K562 (cell line): ENCODE measurements around the gene HOXB8. TPM values are rescaled to one million over a fixed set of nuclear protein-coding genes. Genes with fewer than 3 reads are reported as not detected.

Source experiments
- CXXC5 ChIP-seq: fragments of 250-450 bp; sonication (Bioruptor Pico); IDR thresholded peaks from 2 replicates; pipeline ENCODE4 v1.8.0; 2022; ENCODE audit warnings: inconsistent platforms, mild to moderate bottlenecking, moderate library complexity
- E2F6 ChIP-seq, 2 experiments: IDR thresholded peaks; 2 replicates each; pipeline ENCODE4 v1.6.1; 2011; ENCODE audit warnings: borderline replicate concordance in 1 of 2, control low read depth in 1 of 2, low read depth in 1 of 2, low read length in 1 of 2, mild to moderate bottlenecking in 1 of 2, mixed read lengths in 1 of 2, moderate library complexity in 1 of 2; ENCODE audit not compliant: insufficient read depth in 1 of 2, insufficient read length in 1 of 2, poor library complexity in 1 of 2, severe bottlenecking in 1 of 2; ENCODE audit errors: extremely low read depth in 1 of 2
- GATA2 ChIP-seq: sonication (generic); formaldehyde crosslinking; IDR thresholded peaks from 2 replicates; pipeline ENCODE4 v1.4.0; 2020; ENCODE audit warnings: mild to moderate bottlenecking, missing genetic modification reagents
- NCOR1 ChIP-seq: fragments of 450-650 bp; IDR thresholded peaks from 2 replicates; pipeline ENCODE4 v1.6.1; 2016; ENCODE audit warnings: mild to moderate bottlenecking, moderate library complexity
- PKNOX1 ChIP-seq: fragments of 450-650 bp; IDR thresholded peaks from 2 replicates; pipeline ENCODE4 v1.6.1; 2016
- TGIF2 ChIP-seq: sonication (generic); formaldehyde crosslinking; IDR thresholded peaks from 2 replicates; pipeline ENCODE4 v1.8.1; 2022; ENCODE audit warnings: mild to moderate bottlenecking, missing genetic modification reagents, moderate library complexity
- U2AF1 ChIP-seq: fragments of 200-400 bp; formaldehyde crosslinking; optimal IDR thresholded peaks from 2 replicates; pipeline ENCODE3; 2017; ENCODE audit warnings: mild to moderate bottlenecking, low read depth, low read length, moderate library complexity
- ZBTB43 ChIP-seq: sonication (generic); formaldehyde crosslinking; IDR thresholded peaks from 2 replicates; pipeline ENCODE4 v1.8.0; 2023; ENCODE audit warnings: mild to moderate bottlenecking, missing genetic modification reagents
- ZBTB8A ChIP-seq: fragments of 450-650 bp; IDR thresholded peaks from 2 replicates; pipeline ENCODE4 v1.6.1; 2018; ENCODE audit warnings: mild to moderate bottlenecking, moderate library complexity; ENCODE audit not compliant: partially characterized antibody
- ZNF407 ChIP-seq: fragments of 450-650 bp; IDR thresholded peaks from 2 replicates; pipeline ENCODE4 v1.6.1; 2016; ENCODE audit warnings: low read depth
- polyA plus RNA-seq, 8 experiments: library from polyadenylated mRNA; depleted of rRNA in 4 of 8; stranded (reverse) in 5 of 8; unstranded in 3 of 8; fragments of >200 nt; fragmentation: Nextera tagmentation in 2 of 8; fragmentation: Illumina TruSeq in 1 of 8; extraction: Ambion mirVana in 2 of 8; extraction: Trizol in 1 of 8; gene quantifications; 2 replicates each; pipeline versions ENCODE4 v1.2.1 to v1.2.3, GENCODE V29; 2011 to 2014; ENCODE audit warnings: inconsistent platforms in 1 of 8, missing spikeins in 1 of 8
- total RNA-seq, 7 experiments: library from RNA; depleted of rRNA in 6 of 7; stranded (reverse); fragments of >200 nt in 6 of 7; fragmentation: Illumina TruSeq in 2 of 7; extraction: Trizol in 2 of 7; gene quantifications; 2 replicates each; pipeline versions ENCODE4 v1.2.1 to v1.2.3, GENCODE V29; 2011 to 2021; ENCODE audit warnings: low replicate concordance in 1 of 7

HOXB8 gene
- total and polyA plus RNA-seq, 9 of the 15 experiments (the other 6 are each of a cell fraction or from before 2014, with no cell fraction given): 0.52 to 23.8 (median 3.6) TPM

- TF ChIP-seq ZNF407: no peak
- TF ChIP-seq TGIF2 (CRISPR knock-in tag): no peak
- TF ChIP-seq E2F6 (IDR thresholded peaks at IDR 0.05; ENCODE audit: borderline replicate concordance in 1 of 2, extremely low read depth in 1 of 2, insufficient read depth in 1 of 2, insufficient read length in 1 of 2, low read depth in 1 of 2, low read length in 1 of 2, poor library complexity in 1 of 2, severe bottlenecking in 1 of 2): peak; percentile 23 to 45
- TF ChIP-seq NCOR1: 0 out of 2 replicates have a peak, but pooled peaks have one; percentile 7
- no peak for TF ChIP-seq PKNOX1
- TF ChIP-seq ZBTB8A: no peak
- no peak for TF ChIP-seq CXXC5 (CRISPR knock-in tag)
- no peak for TF ChIP-seq GATA2 (CRISPR knock-in tag)
- peak; percentile 55; the same call in 1 of the 2 replicates for TF ChIP-seq ZBTB43 (CRISPR knock-in tag)
- peak; percentile 38 for TF ChIP-seq U2AF1
Observed at GRCh38 chr17:48625495-48626244, 10.6 kb upstream of the HOXB8 start (continued).
